ENCODE results near the gene FBXL19.

Gene FBXL19

DNA sequence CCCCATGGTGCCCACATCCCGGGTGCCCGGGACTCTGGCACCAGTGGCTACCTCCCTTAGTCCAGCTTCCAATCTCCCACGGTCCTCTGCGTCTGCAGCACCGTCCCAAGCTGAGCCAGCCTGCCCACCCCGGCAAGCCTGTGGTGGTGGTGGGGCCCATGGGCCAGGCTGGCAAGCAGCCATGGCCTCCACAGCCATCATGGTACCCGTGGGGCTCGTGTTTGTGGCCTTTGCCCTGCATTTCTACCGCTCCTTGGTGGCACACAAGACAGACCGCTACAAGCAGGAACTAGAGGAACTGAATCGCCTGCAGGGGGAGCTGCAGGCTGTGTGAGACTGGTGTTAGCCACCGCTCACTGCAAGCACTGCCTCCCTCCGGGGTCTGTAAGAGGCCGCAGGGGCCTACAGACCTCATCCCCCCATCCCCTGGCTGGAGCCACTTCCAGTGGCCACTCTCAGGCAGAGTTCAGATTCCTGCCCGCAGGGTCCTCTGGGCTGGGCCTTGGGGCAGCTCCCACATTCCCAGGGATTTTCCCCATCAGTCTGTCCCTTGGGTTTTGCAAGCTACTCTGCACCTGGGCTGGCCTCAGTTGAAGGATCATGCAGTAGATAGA lies 30.2 kb downstream of the FBXL19 start:
- ChIA-PET POLR2A (interaction anchor here (0.6 to 1.5 kb wide), 15 partner anchors 11 to 1105 kb away, joined by 3 to 7 read pairs (median 3); partner anchors contain the start of genes ARMC5, KAT8, ZNF646 and ZNF668), CTCF (interaction anchor here (0.5 to 5.3 kb wide), 46 partner anchors 9 to 1312 kb away, joined by 3 to 74 read pairs (median 4); partner anchors contain the start of genes FBXL19, HIRIP3, HSD3B7 and KAT8)
- Histone ChIP-seq H3K27ac (ENCODE audit: extremely low read depth, low read depth, low read length) (no peak overlapping the region), H3K36me3 (ENCODE audit: control insufficient read depth in 2 of 2, insufficient read depth in 1 of 2, low read length in 2 of 2) (peaks cover 0 to 2% of the 10 kb centered on the region in 2 experiments; a peak in 1 of 3 replicates), H3K9me3 (ENCODE audit: control insufficient read depth, insufficient read depth, low read depth, low read length) (no peaks in the 10 kb centered on the region), H3K4me1 (ENCODE audit: control insufficient read depth, insufficient read depth, low read length) (peaks cover 2% of the 10 kb centered on the region; the same call in 1 of the 2 replicates), H3K4me3 (ENCODE audit: low read depth, low read length) (no peak overlapping the region)
- TF ChIP-seq ZFP41 (tag by site-specific recombination; IDR thresholded peaks at IDR 0.05; ENCODE audit: borderline replicate concordance) (no peak), ZNF16 (tag by site-specific recombination; IDR thresholded peaks at IDR 0.05; ENCODE audit: low read depth) (no peak), ZNF416 (tag by site-specific recombination; IDR thresholded peaks at IDR 0.05) (no peak), ZNF548 (tag by site-specific recombination; IDR thresholded peaks at IDR 0.05) (no peak), ZNF112 (tag by site-specific recombination; IDR thresholded peaks at IDR 0.05) (no peak), ZNF76 (tag by site-specific recombination; IDR thresholded peaks at IDR 0.05; ENCODE audit: borderline replicate concordance, low read depth) (peak; percentile 58; the same call in 1 of the 2 replicates), ZNF423 (tag by site-specific recombination; IDR thresholded peaks at IDR 0.05) (no peak), ZNF596 (tag by site-specific recombination; IDR thresholded peaks at IDR 0.05) (no peak), ZXDB (tag by site-specific recombination; IDR thresholded peaks at IDR 0.05) (peak; percentile 82), TRIM28 (IDR thresholded peaks at IDR 0.05; ENCODE audit: borderline replicate concordance, low read length) (peak; percentile 31; the same call in 1 of the 2 replicates), GLIS2 (tag by site-specific recombination; IDR thresholded peaks at IDR 0.05) (peak; percentile 53), SP3 (tag by site-specific recombination; IDR thresholded peaks at IDR 0.05) (no peak), ZBTB1 (tag by site-specific recombination; IDR thresholded peaks at IDR 0.05) (no peak), ZNF561 (tag by site-specific recombination; IDR thresholded peaks at IDR 0.05; ENCODE audit: borderline replicate concordance) (no peak), ZNF660 (tag by site-specific recombination; IDR thresholded peaks at IDR 0.05) (peak; percentile 61; the same call in 1 of the 2 replicates), ZNF391 (tag by site-specific recombination; IDR thresholded peaks at IDR 0.05; ENCODE audit: borderline replicate concordance, low read depth) (0 out of 2 replicates have a peak, but pooled peaks have one; percentile 37), ZSCAN30 (tag by site-specific recombination; IDR thresholded peaks at IDR 0.05) (0 out of 2 replicates have a peak, but pooled peaks have one; percentile 79), ZNF223 (tag by site-specific recombination; IDR thresholded peaks at IDR 0.05) (no peak), ZNF311 (tag by site-specific recombination; IDR thresholded peaks at IDR 0.05; ENCODE audit: borderline replicate concordance) (no peak), ZNF239 (tag by site-specific recombination; IDR thresholded peaks at IDR 0.05) (no peak), ZNF2 (tag by site-specific recombination; IDR thresholded peaks at IDR 0.05) (peak; percentile 98), ZNF202 (tag by site-specific recombination; IDR thresholded peaks at IDR 0.05; ENCODE audit: borderline replicate concordance) (no peak)
- TF ChIP-seq, protein P1, sequence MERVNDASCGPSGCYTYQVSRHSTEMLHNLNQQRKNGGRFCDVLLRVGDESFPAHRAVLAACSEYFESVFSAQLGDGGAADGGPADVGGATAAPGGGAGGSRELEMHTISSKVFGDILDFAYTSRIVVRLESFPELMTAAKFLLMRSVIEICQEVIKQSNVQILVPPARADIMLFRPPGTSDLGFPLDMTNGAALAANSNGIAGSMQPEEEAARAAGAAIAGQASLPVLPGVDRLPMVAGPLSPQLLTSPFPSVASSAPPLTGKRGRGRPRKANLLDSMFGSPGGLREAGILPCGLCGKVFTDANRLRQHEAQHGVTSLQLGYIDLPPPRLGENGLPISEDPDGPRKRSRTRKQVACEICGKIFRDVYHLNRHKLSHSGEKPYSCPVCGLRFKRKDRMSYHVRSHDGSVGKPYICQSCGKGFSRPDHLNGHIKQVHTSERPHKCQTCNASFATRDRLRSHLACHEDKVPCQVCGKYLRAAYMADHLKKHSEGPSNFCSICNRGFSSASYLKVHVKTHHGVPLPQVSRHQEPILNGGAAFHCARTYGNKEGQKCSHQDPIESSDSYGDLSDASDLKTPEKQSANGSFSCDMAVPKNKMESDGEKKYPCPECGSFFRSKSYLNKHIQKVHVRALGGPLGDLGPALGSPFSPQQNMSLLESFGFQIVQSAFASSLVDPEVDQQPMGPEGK (tag by site-specific recombination; IDR thresholded peaks at IDR 0.05), result peak; percentile 26; the same call in 1 of the 2 replicates
- TF ChIP-seq, protein P2, sequence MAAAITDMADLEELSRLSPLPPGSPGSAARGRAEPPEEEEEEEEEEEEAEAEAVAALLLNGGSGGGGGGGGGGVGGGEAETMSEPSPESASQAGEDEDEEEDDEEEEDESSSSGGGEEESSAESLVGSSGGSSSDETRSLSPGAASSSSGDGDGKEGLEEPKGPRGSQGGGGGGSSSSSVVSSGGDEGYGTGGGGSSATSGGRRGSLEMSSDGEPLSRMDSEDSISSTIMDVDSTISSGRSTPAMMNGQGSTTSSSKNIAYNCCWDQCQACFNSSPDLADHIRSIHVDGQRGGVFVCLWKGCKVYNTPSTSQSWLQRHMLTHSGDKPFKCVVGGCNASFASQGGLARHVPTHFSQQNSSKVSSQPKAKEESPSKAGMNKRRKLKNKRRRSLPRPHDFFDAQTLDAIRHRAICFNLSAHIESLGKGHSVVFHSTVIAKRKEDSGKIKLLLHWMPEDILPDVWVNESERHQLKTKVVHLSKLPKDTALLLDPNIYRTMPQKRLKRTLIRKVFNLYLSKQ (tag by site-specific recombination; IDR thresholded peaks at IDR 0.05; ENCODE audit: borderline replicate concordance), result no peak
- TF ChIP-seq, protein P3, sequence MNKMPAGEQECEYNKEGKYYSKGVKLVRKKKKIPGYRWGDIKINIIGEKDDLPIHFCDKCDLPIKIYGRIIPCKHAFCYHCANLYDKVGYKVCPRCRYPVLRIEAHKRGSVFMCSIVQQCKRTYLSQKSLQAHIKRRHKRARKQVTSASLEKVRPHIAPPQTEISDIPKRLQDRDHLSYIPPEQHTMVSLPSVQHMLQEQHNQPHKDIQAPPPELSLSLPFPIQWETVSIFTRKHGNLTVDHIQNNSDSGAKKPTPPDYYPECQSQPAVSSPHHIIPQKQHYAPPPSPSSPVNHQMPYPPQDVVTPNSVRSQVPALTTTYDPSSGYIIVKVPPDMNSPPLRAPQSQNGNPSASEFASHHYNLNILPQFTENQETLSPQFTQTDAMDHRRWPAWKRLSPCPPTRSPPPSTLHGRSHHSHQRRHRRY (tag by site-specific recombination; IDR thresholded peaks at IDR 0.05), result no peak
- TF ChIP-seq, protein P4, sequence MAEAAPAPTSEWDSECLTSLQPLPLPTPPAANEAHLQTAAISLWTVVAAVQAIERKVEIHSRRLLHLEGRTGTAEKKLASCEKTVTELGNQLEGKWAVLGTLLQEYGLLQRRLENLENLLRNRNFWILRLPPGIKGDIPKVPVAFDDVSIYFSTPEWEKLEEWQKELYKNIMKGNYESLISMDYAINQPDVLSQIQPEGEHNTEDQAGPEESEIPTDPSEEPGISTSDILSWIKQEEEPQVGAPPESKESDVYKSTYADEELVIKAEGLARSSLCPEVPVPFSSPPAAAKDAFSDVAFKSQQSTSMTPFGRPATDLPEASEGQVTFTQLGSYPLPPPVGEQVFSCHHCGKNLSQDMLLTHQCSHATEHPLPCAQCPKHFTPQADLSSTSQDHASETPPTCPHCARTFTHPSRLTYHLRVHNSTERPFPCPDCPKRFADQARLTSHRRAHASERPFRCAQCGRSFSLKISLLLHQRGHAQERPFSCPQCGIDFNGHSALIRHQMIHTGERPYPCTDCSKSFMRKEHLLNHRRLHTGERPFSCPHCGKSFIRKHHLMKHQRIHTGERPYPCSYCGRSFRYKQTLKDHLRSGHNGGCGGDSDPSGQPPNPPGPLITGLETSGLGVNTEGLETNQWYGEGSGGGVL (tag by site-specific recombination; IDR thresholded peaks at IDR 0.05), result no peak
- TF ChIP-seq, protein P5, sequence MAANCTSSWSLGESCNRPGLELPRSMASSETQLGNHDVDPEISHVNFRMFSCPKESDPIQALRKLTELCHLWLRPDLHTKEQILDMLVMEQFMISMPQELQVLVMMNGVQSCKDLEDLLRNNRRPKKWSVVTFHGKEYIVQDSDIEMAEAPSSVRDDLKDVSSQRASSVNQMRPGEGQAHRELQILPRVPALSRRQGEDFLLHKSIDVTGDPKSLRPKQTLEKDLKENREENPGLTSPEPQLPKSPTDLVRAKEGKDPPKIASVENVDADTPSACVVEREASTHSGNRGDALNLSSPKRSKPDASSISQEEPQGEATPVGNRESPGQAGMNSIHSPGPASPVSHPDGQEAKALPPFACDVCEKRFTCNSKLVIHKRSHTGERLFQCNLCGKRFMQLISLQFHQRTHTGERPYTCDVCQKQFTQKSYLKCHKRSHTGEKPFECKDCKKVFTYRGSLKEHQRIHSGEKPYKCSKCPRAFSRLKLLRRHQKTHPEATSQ (tag by site-specific recombination; IDR thresholded peaks at IDR 0.05), result no peak
- TF ChIP-seq, protein P6, sequence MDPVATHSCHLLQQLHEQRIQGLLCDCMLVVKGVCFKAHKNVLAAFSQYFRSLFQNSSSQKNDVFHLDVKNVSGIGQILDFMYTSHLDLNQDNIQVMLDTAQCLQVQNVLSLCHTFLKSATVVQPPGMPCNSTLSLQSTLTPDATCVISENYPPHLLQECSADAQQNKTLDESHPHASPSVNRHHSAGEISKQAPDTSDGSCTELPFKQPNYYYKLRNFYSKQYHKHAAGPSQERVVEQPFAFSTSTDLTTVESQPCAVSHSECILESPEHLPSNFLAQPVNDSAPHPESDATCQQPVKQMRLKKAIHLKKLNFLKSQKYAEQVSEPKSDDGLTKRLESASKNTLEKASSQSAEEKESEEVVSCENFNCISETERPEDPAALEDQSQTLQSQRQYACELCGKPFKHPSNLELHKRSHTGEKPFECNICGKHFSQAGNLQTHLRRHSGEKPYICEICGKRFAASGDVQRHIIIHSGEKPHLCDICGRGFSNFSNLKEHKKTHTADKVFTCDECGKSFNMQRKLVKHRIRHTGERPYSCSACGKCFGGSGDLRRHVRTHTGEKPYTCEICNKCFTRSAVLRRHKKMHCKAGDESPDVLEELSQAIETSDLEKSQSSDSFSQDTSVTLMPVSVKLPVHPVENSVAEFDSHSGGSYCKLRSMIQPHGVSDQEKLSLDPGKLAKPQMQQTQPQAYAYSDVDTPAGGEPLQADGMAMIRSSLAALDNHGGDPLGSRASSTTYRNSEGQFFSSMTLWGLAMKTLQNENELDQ (tag by site-specific recombination; IDR thresholded peaks at IDR 0.05; ENCODE audit: low read depth), result no peak
